HEK293T (cell line): ENCODE data around the gene GPR137B.

ENCODE experiments used
- CTBP1 ChIP-seq: fragments of 450-650 bp; IDR thresholded peaks from 2 replicates; pipeline ENCODE4 v1.6.1; 2016; ENCODE audit warnings: borderline replicate concordance
- FOXA1 ChIP-seq: fragments of 450-650 bp; IDR thresholded peaks from 2 replicates; pipeline ENCODE4 v1.6.1; 2016; ENCODE audit warnings: mild to moderate bottlenecking
- FOXK2 ChIP-seq: fragments of 450-650 bp; IDR thresholded peaks from 2 replicates; pipeline ENCODE4 v1.6.1; 2016; ENCODE audit warnings: mild to moderate bottlenecking
- FOXM1 ChIP-seq: fragments of 450-650 bp; IDR thresholded peaks from 2 replicates; pipeline ENCODE4 v1.6.1; 2017; ENCODE audit warnings: mild to moderate bottlenecking, borderline replicate concordance
- L3MBTL2 ChIP-seq: fragments of 450-650 bp; conservative IDR thresholded peaks from 2 replicates; pipeline ENCODE4 v1.6.1; 2016; ENCODE audit warnings: mild to moderate bottlenecking
- SP1 ChIP-seq: fragments of 450-650 bp; IDR thresholded peaks from 2 replicates; pipeline ENCODE4 v1.6.1; 2017

- no peak for TF ChIP-seq FOXM1
- TF ChIP-seq L3MBTL2, result no peak
- no peak for TF ChIP-seq FOXK2
- TF ChIP-seq CTBP1, result no peak
- no peak for TF ChIP-seq SP1
- TF ChIP-seq FOXA1, result no peak
Measured at GRCh38 chr1:236163463-236164153, 21.3 kb downstream of the GPR137B start.
